GM21526 (cell line): Measurements from ENCODE around the gene HTR3E.
A peak's percentile ranks its signal among the peaks of the same experiment; 100 is the strongest.
"Not testable (repeated sequence)": the region's sequence is repeated elsewhere in the genome, so short reads cannot be mapped to it uniquely, and the experiment has no call there.

Experiments used
- ATAC-seq: cut with Tn5 transposase; IDR thresholded peaks from one replicate; pipeline ENCODE4 v1.9.1; 2021; ENCODE audit warnings: moderate library complexity; ENCODE audit not compliant: unreplicated experiment, low FRiP score

The HTR3E gene

DNA sequence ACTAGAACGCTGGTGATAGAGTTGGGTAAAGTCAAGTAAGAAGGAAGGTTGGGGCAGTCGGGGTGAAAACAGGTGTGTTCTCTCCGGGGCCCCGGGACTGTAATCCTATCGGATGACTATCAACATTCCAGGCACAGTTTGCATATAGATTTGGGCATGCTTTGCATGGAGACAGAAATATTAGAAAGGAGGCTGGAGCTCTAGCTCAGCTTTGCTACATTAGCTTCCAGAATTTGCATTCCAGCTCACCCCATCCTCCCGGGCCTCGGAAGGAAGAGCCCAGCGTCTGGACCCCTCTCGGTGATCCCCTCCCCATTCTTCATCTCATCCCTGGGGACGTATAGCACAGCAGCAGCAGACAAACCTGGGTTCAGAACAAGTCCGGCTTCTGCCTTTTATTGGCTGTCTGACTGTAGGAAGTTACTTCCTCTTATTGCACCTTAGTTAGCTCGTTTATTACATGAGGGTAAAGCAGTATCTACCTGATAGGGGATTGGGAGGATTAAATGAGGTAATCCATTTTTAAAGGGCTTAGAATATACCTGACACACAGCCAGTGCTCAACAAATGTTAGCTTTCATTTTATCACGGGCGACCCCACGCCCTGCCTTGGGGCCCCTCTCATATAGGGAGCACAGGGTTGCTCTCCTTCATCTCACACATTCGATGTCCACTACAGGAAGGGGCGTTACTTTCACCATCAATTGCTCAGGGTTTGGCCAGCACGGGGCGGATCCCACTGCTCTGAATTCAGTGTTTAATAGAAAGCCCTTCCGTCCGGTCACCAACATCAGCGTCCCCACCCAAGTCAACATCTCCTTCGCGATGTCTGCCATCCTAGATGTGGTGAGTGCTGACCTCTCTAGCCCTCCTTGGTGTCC lies 3.2 kb downstream of the HTR3E start:
- ATAC-seq, result no peak

DNA sequence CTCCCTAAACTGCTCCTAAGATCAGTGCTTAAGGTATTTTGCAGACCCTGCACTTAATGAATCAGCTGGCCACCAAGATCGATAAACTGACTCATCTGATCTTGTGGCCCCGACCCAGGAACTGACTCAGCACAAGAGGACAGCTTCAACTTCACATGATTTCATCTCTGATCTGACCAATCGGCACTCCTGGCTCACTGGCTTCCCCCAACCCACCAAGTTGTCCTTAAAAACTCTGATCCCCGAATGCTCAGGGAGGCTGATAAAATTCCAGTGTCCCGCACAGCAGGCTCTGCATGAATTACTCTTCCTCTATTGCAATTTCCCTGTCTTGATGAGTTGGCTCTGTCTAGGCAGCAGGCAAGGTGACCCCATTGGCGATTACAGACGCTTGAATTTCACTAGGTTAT lies 13.5 kb downstream of the HTR3E start:
- no peak for ATAC-seq

GRCh38 chr3:184116017-184116416 lies 19.2 kb downstream of the HTR3E start:
- ATAC-seq, result no peak

DNA sequence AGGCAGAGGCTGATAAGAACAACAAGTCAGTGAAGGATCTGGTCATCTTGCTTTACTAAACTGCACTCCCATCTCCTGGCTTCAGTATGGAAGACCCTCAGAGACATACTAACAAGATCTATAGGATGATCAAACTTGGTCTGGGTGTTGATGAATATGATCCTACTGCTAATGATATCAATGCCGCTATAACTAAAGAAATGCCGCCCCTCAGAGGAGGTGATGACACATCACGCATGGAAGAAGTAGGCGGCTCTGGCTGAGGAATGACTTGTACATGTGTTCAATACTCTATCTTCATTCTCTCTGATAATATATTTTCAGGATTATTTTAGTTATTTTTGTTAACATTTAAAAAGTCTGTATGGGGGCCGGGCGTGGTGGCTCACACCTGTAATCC lies 20.8 kb downstream of the HTR3E start:
- ATAC-seq, result no peak

- not testable (repeated sequence) for ATAC-seq
Measured at GRCh38 chr3:184121031-184121430, 24.2 kb downstream of the HTR3E start.

DNA sequence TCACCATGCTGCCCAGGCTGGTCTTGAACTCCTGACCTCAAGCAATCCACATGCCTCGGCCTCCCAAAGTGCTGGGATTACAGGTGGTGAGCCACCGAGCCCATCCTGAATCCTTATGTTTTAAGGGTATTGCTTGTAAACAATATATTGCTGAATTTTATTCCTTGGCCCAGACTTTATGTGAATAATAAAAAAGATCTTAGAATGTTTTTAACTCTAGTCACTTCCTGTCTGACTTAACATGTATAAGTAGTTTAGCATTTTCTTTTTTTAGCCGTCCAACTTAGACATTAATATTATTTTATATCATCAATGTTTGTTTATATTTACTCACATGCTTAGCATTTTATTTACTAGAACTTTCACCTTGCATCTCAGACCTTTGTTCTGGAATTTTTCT lies 29.1 kb downstream of the HTR3E start:
- ATAC-seq, result no peak

GRCh38 chr3:184129012-184129411 lies 32.1 kb downstream of the HTR3E start:
- ATAC-seq, result no peak

DNA sequence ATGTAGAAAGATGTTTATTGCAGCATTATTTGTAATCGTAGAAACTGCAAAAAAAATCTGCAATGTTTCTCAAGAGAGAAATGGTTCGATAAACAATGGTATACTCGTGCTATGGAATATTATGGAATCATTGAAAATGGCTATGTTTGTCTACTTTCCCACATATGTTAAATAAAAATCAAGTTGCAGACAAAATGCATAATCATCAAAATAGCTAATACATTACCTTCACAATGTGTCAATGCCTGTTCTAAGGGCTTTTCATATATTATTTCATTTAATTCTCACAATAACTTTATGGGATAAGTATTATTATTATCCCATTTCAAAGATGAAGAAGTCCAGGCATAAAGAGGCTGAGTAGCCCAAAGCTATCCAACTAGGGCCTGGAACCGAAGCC lies 36.1 kb downstream of the HTR3E start:
- ATAC-seq, result no peak

- no peak for ATAC-seq
Measured at GRCh38 chr3:184133840-184134745, 37.2 kb downstream of the HTR3E start.

- ATAC-seq, result peak; percentile 9
Measured at GRCh38 chr3:184134746-184135148, 37.9 kb downstream of the HTR3E start.

- peak; percentile 86 for ATAC-seq
Measured at GRCh38 chr3:184135149-184135910, 38.5 kb downstream of the HTR3E start, which contains the start of gene EIF2B5. TSS of gene EIF2B5 (plus strand) at chr3:184135358. CDS start at chr3:184135386, 28 bp downstream.

DNA sequence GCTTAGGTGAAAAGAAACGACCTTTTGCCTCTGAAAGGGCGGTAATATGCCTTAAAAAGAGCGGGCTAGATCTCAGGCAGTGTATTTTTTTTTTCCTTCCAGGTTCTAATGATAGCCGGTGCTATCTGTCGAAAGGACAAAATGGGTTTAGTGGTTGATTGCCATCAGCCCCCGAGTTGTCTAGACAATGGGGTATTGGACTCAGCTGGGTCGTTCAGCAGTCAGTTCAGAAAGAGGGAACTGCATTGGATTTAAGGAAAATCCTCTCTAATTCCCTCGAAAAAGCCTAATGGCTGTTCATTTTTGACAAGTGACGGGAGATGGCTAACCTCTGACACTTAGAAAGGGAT lies 39.0 kb downstream of the HTR3E start:
- ATAC-seq, result no peak

DNA sequence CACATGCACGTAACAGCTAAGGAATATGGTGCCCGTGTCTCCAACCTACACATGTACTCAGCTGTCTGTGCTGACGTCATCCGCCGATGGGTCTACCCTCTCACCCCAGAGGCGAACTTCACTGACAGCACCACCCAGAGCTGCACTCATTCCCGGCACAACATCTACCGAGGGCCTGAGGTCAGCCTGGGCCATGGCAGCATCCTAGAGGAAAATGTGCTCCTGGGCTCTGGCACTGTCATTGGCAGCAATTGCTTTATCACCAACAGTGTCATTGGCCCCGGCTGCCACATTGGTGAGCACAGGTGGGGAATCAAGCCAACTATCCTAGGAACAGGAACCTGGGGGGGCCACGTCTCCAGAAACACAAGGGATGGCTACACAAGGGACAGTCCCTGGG lies 43.6 kb downstream of the HTR3E start:
- ATAC-seq, result no peak

GRCh38 chr3:184142199-184142598 lies 45.3 kb downstream of the HTR3E start:
- no peak for ATAC-seq

DNA sequence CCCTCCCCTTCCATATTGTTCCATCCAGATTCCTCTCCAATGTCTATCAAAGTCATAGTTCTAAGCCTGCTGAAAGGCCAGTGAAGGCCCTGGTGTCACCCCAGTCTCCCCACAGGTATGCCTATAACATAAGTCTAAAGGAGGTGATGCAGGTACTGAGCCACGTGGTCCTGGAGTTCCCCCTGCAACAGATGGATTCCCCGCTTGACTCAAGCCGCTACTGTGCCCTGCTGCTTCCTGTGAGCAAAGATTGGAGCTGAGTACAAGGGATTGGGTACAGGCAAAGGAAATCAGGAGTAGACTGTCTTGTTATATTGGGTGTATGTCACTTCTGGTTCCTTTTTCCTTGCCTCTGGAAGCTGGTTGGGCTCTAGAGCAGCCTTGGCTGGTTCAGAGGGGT lies 46.5 kb downstream of the HTR3E start:
- no peak for ATAC-seq

DNA sequence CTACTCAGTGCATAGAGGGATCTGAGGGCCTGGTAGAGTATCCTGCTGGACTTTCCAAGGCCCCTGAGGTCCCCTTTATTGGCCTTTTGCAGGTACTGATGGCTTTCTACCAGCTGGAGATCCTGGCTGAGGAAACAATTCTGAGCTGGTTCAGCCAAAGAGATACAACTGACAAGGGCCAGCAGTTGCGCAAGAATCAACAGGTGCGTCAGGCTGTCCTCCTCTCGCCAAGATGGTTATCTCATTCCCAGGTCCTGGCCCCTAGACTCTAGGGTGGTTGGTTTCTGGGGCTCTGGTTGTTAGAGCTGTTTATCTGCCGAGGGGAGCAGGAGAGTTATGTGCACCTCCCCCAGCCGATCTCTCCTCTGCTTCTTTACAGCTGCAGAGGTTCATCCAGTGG lies 47.6 kb downstream of the HTR3E start:
- no peak for ATAC-seq

DNA sequence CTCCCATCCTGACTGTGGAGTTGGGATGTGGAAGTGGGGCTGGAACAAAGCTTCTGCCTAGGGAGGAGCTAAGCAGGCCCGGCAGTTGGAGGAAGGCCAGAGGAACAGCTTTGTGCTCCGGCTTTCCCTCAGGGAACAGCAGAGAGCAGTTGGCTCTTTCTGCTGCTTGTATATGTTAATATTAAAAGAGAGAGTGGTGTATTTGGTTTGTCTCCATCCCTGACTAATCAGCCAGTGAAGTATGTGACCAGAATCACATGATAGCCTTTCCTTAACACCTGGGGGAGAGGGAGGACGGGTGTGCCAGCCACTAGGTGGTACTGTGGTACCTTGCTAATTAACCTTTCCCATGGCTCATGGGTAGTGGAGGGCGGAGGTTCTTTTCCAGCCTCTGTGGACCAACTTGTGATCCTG lies 48.3 kb downstream of the HTR3E start:
- ATAC-seq, result no peak

- no peak for ATAC-seq
Measured at GRCh38 chr3:184145751-184146270, 48.9 kb downstream of the HTR3E start.

GRCh38 chr3:184148076-184148475 lies 51.2 kb downstream of the HTR3E start:
- no peak for ATAC-seq

- no peak for ATAC-seq
Measured at GRCh38 chr3:184149123-184149522, 52.3 kb downstream of the HTR3E start.
